HepG2 (cell line): ENCODE measurements around the gene IL6ST.

Source experiments
- ASH2L ChIP-seq: fragments of 300-600, 200-600 bp; sonication (generic); IDR thresholded peaks from 2 replicates; pipeline ENCODE4 v1.7.0; 2017; ENCODE audit warnings: low read depth, mild to moderate bottlenecking, moderate library complexity, mixed read lengths, low read length; ENCODE audit not compliant: insufficient read length
- CENPX ChIP-seq: sonication (generic); formaldehyde crosslinking; IDR thresholded peaks from 2 replicates; pipeline ENCODE4 v1.9.0; 2021; ENCODE audit warnings: mild to moderate bottlenecking, missing genetic modification reagents, moderate library complexity
- EEA1 ChIP-seq: sonication (generic); formaldehyde crosslinking; IDR thresholded peaks from 2 replicates; pipeline ENCODE4 v1.5.1; 2020; ENCODE audit warnings: mild to moderate bottlenecking, missing genetic modification reagents, borderline replicate concordance
- FOXK2 ChIP-seq: fragments of 450-650 bp; IDR thresholded peaks from 2 replicates; pipeline ENCODE4 v1.6.1; 2016
- KAT7 ChIP-seq: IDR thresholded peaks from 2 replicates; pipeline ENCODE4 v1.6.1; 2018; ENCODE audit warnings: borderline replicate concordance, missing compliant biosample characterization
- MEF2D ChIP-seq: sonication (generic); formaldehyde crosslinking; IDR thresholded peaks from 2 replicates; pipeline ENCODE4 v1.5.1; 2020; ENCODE audit warnings: mild to moderate bottlenecking, missing genetic modification reagents
- NONO ChIP-seq, 2 experiments: fragments of 450-650 bp in 1 of 2; sonication (generic) in 1 of 2; formaldehyde crosslinking in 1 of 2; IDR thresholded peaks in 1 of 2; conservative IDR thresholded peaks in 1 of 2; 2 replicates each; pipeline versions ENCODE4 v1.6.1 to v1.8.0; 2017 to 2022; ENCODE audit warnings: mild to moderate bottlenecking in 1 of 2, missing genetic modification reagents in 1 of 2, moderate library complexity in 1 of 2
- PHB2 ChIP-seq: fragments of 450-650 bp; IDR thresholded peaks from 2 replicates; pipeline ENCODE4 v1.6.1; 2018; ENCODE audit not compliant: partially characterized antibody
- SALL1 ChIP-seq: sonication (generic); formaldehyde crosslinking; IDR thresholded peaks from 2 replicates; pipeline ENCODE4 v1.8.0; 2022; ENCODE audit warnings: mild to moderate bottlenecking, missing genetic modification reagents
- TF ChIP-seq, protein P1 (sequence below): IDR thresholded peaks from 2 replicates; pipeline ENCODE4 v1.6.1; 2012; ENCODE audit warnings: inconsistent platforms
- TF ChIP-seq, protein P2 (sequence below): sonication (generic); formaldehyde crosslinking; IDR thresholded peaks from 2 replicates; pipeline ENCODE4 v1.4.0; 2020; ENCODE audit warnings: missing genetic modification reagents
- TF ChIP-seq, protein P3 (sequence below): sonication (generic); formaldehyde crosslinking; IDR thresholded peaks from 2 replicates; pipeline ENCODE4 v1.5.0; 2020; ENCODE audit warnings: mild to moderate bottlenecking, missing genetic modification reagents, moderate library complexity

DNA sequence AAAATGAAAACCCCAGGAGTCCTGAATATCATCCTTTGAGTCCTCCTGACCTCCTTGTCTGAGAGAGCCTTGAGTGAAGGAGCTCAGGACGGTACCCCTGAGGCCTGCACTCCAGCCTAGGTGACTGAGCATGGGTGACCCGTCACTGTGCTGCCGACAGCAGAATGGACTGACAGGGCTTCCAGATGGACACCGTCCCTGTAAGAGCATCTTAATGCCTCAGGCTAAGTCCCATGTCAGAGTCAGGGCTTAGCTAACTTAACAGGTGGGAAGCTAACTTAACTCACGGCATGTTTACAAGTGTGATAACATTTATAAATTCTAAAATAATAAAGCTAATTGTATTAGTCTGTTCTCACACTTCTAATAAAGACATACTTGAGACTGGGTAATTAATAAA, 68.3 kb downstream of the IL6ST start:
- no peak for TF ChIP-seq ASH2L
- TF ChIP-seq, protein P1, sequence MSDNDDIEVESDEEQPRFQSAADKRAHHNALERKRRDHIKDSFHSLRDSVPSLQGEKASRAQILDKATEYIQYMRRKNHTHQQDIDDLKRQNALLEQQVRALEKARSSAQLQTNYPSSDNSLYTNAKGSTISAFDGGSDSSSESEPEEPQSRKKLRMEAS, result no peak
- TF ChIP-seq NONO (IDR thresholded peaks at IDR 0.05), result no peak
- TF ChIP-seq NONO (CRISPR knock-in tag; conservative IDR thresholded peaks at IDR 0.05), result no peak
- no peak for TF ChIP-seq SALL1 (CRISPR knock-in tag)
- TF ChIP-seq PHB2, result no peak
- TF ChIP-seq KAT7 (CRISPR knock-in tag), result no peak
- no peak for TF ChIP-seq FOXK2
- TF ChIP-seq, protein P2, sequence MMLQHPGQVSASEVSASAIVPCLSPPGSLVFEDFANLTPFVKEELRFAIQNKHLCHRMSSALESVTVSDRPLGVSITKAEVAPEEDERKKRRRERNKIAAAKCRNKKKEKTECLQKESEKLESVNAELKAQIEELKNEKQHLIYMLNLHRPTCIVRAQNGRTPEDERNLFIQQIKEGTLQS (CRISPR knock-in tag), result no peak
- TF ChIP-seq, protein P3, sequence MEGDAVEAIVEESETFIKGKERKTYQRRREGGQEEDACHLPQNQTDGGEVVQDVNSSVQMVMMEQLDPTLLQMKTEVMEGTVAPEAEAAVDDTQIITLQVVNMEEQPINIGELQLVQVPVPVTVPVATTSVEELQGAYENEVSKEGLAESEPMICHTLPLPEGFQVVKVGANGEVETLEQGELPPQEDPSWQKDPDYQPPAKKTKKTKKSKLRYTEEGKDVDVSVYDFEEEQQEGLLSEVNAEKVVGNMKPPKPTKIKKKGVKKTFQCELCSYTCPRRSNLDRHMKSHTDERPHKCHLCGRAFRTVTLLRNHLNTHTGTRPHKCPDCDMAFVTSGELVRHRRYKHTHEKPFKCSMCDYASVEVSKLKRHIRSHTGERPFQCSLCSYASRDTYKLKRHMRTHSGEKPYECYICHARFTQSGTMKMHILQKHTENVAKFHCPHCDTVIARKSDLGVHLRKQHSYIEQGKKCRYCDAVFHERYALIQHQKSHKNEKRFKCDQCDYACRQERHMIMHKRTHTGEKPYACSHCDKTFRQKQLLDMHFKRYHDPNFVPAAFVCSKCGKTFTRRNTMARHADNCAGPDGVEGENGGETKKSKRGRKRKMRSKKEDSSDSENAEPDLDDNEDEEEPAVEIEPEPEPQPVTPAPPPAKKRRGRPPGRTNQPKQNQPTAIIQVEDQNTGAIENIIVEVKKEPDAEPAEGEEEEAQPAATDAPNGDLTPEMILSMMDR (CRISPR knock-in tag), result no peak
- TF ChIP-seq MEF2D (CRISPR knock-in tag), result no peak
- no peak for TF ChIP-seq EEA1 (CRISPR knock-in tag)
- no peak for TF ChIP-seq CENPX (CRISPR knock-in tag)
